ENCODE measurements around the gene BMI1.
"Not testable (repeated sequence)": the region's sequence is repeated elsewhere in the genome, so short reads cannot be mapped to it uniquely, and the experiment has no call there.

BMI1 gene

GRCh38 chr10:22356324-22356873 is 35.5 kb downstream of the BMI1 start:
- TF ChIP-seq NFRKB (IDR thresholded peaks at IDR 0.05) (no peak), ZNF384 (IDR thresholded peaks at IDR 0.05) (no peak), SP1 (IDR thresholded peaks at IDR 0.05) (no peak)
- CTCF ChIA-PET, result interaction anchor here (0.7 kb wide), 1 partner anchor 13 kb away, joined by 3 read pairs; no protein-coding TSS in a partner anchor
- no peak for DNase-seq (ENCODE audit: extremely low spot score)
- POLR2A ChIA-PET, result no interaction called here

GRCh38 chr10:22357770-22358169 is 36.9 kb downstream of the BMI1 start:
- POLR2A ChIA-PET; CTCF ChIA-PET; DNase-seq (ENCODE audit: extremely low spot score): not testable (repeated sequence)

GRCh38 chr10:22363305-22363704 is 42.4 kb downstream of the BMI1 start:
- ChIA-PET CTCF (no interaction called here), POLR2A (no interaction called here)
- DNase-seq (ENCODE audit: extremely low spot score), result no peak
- TF ChIP-seq CTBP1 (IDR thresholded peaks at IDR 0.05; ENCODE audit: borderline replicate concordance), result no peak
- TF ChIP-seq ZNF384 (IDR thresholded peaks at IDR 0.05), result no peak
- TF ChIP-seq LEF1 (IDR thresholded peaks at IDR 0.05; ENCODE audit: borderline replicate concordance), result no peak
- TF ChIP-seq NFRKB (IDR thresholded peaks at IDR 0.05), result no peak
- TF ChIP-seq ARNT (IDR thresholded peaks at IDR 0.05), result no peak
- TF ChIP-seq TARDBP (IDR thresholded peaks at IDR 0.05), result no peak
- no peak for TF ChIP-seq HDGF (IDR thresholded peaks at IDR 0.05; ENCODE audit: borderline replicate concordance)
- TF ChIP-seq FOXM1 (IDR thresholded peaks at IDR 0.05; ENCODE audit: borderline replicate concordance), result no peak

- ChIA-PET POLR2A (interaction anchor here (0.6 to 1.3 kb wide), 2 partner anchors 24 to 1071 kb away, joined by 3 to 4 read pairs; no protein-coding TSS in a partner anchor), CTCF (no interaction called here)
- no peak for DNase-seq (ENCODE audit: extremely low spot score)
- TF ChIP-seq TARDBP (IDR thresholded peaks at IDR 0.05) (no peak), CTBP1 (IDR thresholded peaks at IDR 0.05; ENCODE audit: borderline replicate concordance) (no peak), BHLHE40 (IDR thresholded peaks at IDR 0.05; ENCODE audit: borderline replicate concordance) (no peak), ZNF384 (IDR thresholded peaks at IDR 0.05) (no peak), FOXA1 (IDR thresholded peaks at IDR 0.05) (no peak), FOXM1 (IDR thresholded peaks at IDR 0.05; ENCODE audit: borderline replicate concordance) (no peak), SP1 (IDR thresholded peaks at IDR 0.05) (no peak), HDGF (IDR thresholded peaks at IDR 0.05; ENCODE audit: borderline replicate concordance) (no peak), NFRKB (IDR thresholded peaks at IDR 0.05) (no peak), ELF4 (IDR thresholded peaks at IDR 0.05) (no peak), PKNOX1 (IDR thresholded peaks at IDR 0.05) (no peak)
Observed at GRCh38 chr10:22364407-22365140, 43.7 kb downstream of the BMI1 start.

GRCh38 chr10:22365233-22365632 is 44.3 kb downstream of the BMI1 start:
- TF ChIP-seq FOXM1 (IDR thresholded peaks at IDR 0.05; ENCODE audit: borderline replicate concordance) (no peak), ZNF384 (IDR thresholded peaks at IDR 0.05) (no peak), L3MBTL2 (conservative IDR thresholded peaks at IDR 0.05) (no peak), ARNT (IDR thresholded peaks at IDR 0.05) (no peak), BHLHE40 (IDR thresholded peaks at IDR 0.05; ENCODE audit: borderline replicate concordance) (no peak), SUZ12 (IDR thresholded peaks at IDR 0.05) (no peak), TARDBP (IDR thresholded peaks at IDR 0.05) (no peak), NFRKB (IDR thresholded peaks at IDR 0.05) (no peak), LEF1 (IDR thresholded peaks at IDR 0.05; ENCODE audit: borderline replicate concordance) (no peak), CTBP1 (IDR thresholded peaks at IDR 0.05; ENCODE audit: borderline replicate concordance) (no peak), FOXA1 (IDR thresholded peaks at IDR 0.05) (no peak), FOXK2 (IDR thresholded peaks at IDR 0.05) (no peak), SP1 (IDR thresholded peaks at IDR 0.05) (no peak)
- ChIA-PET CTCF (no interaction called here), POLR2A (interaction anchor here (0.9 to 1.3 kb wide), 2 partner anchors 9 to 24 kb away, joined by 3 to 4 read pairs; no protein-coding TSS in a partner anchor)
- no peak for DNase-seq (ENCODE audit: extremely low spot score)

- TF ChIP-seq ELF4 (IDR thresholded peaks at IDR 0.05) (no peak), FOXA1 (IDR thresholded peaks at IDR 0.05) (no peak), FOXM1 (IDR thresholded peaks at IDR 0.05; ENCODE audit: borderline replicate concordance) (no peak), FOXK2 (IDR thresholded peaks at IDR 0.05) (no peak), PKNOX1 (IDR thresholded peaks at IDR 0.05) (no peak)
- ChIA-PET POLR2A (interaction anchor here (0.9 to 1.3 kb wide), 2 partner anchors 10 to 25 kb away, joined by 3 to 4 read pairs; no protein-coding TSS in a partner anchor), CTCF (no interaction called here)
- no peak for DNase-seq (ENCODE audit: extremely low spot score)
Observed at GRCh38 chr10:22365644-22366434, 44.9 kb downstream of the BMI1 start.

- ChIA-PET CTCF (no interaction called here), POLR2A (no interaction called here)
Observed at GRCh38 chr10:22366435-22366703, 45.5 kb downstream of the BMI1 start.

More at GRCh38 chr10:22366435-22366703, 45.5 kb downstream of the BMI1 start:
- no peak for TF ChIP-seq L3MBTL2 (conservative IDR thresholded peaks at IDR 0.05)
- no peak for TF ChIP-seq ARNT (IDR thresholded peaks at IDR 0.05)
- TF ChIP-seq SP1 (IDR thresholded peaks at IDR 0.05), result no peak
- TF ChIP-seq FOXK2 (IDR thresholded peaks at IDR 0.05), result no peak
- no peak for TF ChIP-seq NFRKB (IDR thresholded peaks at IDR 0.05)
- no peak for TF ChIP-seq PKNOX1 (IDR thresholded peaks at IDR 0.05)
- no peak for TF ChIP-seq ZNF384 (IDR thresholded peaks at IDR 0.05)
- TF ChIP-seq FOXM1 (IDR thresholded peaks at IDR 0.05; ENCODE audit: borderline replicate concordance), result no peak
- TF ChIP-seq SUZ12 (IDR thresholded peaks at IDR 0.05), result no peak
- TF ChIP-seq CTBP1 (IDR thresholded peaks at IDR 0.05; ENCODE audit: borderline replicate concordance), result no peak
- TF ChIP-seq LEF1 (IDR thresholded peaks at IDR 0.05; ENCODE audit: borderline replicate concordance), result no peak
- TF ChIP-seq HDGF (IDR thresholded peaks at IDR 0.05; ENCODE audit: borderline replicate concordance), result no peak
- TF ChIP-seq ELF4 (IDR thresholded peaks at IDR 0.05), result no peak
- DNase-seq (ENCODE audit: extremely low spot score), result no peak

Measured in HEK293T (cell line).